Activated B cell treated with CpG ODN at 0.5 μM for 24 hours (primary cell): Measurements from ENCODE around the gene SMARCC1. TPM values are rescaled to one million over a fixed set of nuclear protein-coding genes. Genes with fewer than 3 reads are reported as not detected.
A peak's percentile ranks its signal among the peaks of the same experiment; 100 is the strongest.

Experiments
- ATAC-seq: fragments of 200-7000 bp; cut with Tn5 transposase; one replicate; pipeline ENCODE4 v1.10.0; 2021; ENCODE audit warnings: low read depth, mild to moderate bottlenecking, moderate library complexity
- CTCF ChIA-PET: fragments of 350-600 bp; sonication (Branson Sonifier 250); formaldehyde crosslinking; loops from one replicate; lab custom pipeline; 2021; ENCODE audit warnings: antibody characterized with exemption; lab: Charles Lee
- POLR2A ChIA-PET: fragments of 350-600 bp; sonication (Branson Sonifier 250); formaldehyde crosslinking; loops from one replicate; lab custom pipeline; 2021; ENCODE audit warnings: antibody characterized with exemption; lab: Charles Lee
- DNase-seq: peaks from one replicate; pipeline ENCODE4 v3.0.0; 2022
- H3K27ac Mint-ChIP-seq: one replicate; pipeline ENCODE4 v1.8.0; 2020; ENCODE audit warnings: mixed read lengths
- H3K27me3 Mint-ChIP-seq: one replicate; pipeline ENCODE4 v1.8.0; 2021; ENCODE audit warnings: mixed read lengths
- H3K36me3 Mint-ChIP-seq: one replicate; pipeline ENCODE4 v1.8.0; 2021; ENCODE audit warnings: low read depth, mixed read lengths
- H3K4me1 Mint-ChIP-seq: one replicate; pipeline ENCODE4 v1.8.0; 2021; ENCODE audit warnings: mixed read lengths
- H3K4me3 Mint-ChIP-seq: one replicate; pipeline ENCODE4 v1.8.0; 2020; ENCODE audit warnings: mild to moderate bottlenecking, mixed read lengths
- H3K9me3 Mint-ChIP-seq: one replicate; pipeline ENCODE4 v1.8.0; 2020; ENCODE audit warnings: mixed read lengths
- CTCF ChIP-seq: fragments of 200-600 bp; IDR thresholded peaks from one replicate; pipeline ENCODE4 v1.8.0; 2022; ENCODE audit warnings: antibody characterized with exemption, mild to moderate bottlenecking
- intact Hi-C: fragments of 100-400 bp; cut with micrococcal nuclease; formaldehyde crosslinking; loops from one replicate; pipeline ENCODE4 v1.15.1; 2024
- total RNA-seq: library from RNA; stranded (reverse); gene quantifications from 2 replicates; pipeline ENCODE4 v1.2.3, GENCODE V29; 2022

Gene SMARCC1
- total RNA-seq, 1 donor from 2014 or later: 136 TPM

GRCh38 chr3:47701388-47701787, 80.3 kb downstream of the SMARCC1 start:
- H3K36me3 Mint-ChIP-seq: peaks cover 70% of the 10 kb centered on the region

DNA sequence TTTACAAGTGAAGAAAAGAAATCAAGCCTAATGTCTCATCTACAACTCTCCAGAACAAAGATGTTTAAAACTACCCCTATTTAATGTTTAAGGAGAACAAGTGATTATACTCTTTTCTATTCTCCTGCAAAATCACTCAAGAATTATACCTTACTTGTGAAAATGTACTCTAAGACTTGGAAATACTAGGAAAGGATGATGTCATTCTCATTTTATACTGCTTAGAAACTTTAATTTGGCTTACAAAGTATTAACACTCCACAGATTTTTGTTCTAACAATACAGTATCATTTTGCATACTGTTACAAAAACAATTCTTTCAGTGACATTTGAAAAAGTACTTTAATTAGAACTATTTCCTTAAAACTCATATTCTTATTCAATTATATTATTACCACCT, 89.5 kb downstream of the SMARCC1 start:
- DNase-seq (no peak), ATAC-seq (no peak)
- Mint-ChIP-seq H3K4me1 (no peaks in the 10 kb centered on the region), H3K27me3 (no peaks in the 10 kb centered on the region), H3K9me3 (no peaks in the 10 kb centered on the region), H3K36me3 (peaks cover 87% of the 10 kb centered on the region), H3K4me3 (no peak overlapping the region), H3K27ac (no peak overlapping the region)
- POLR2A ChIA-PET: no interaction called here
- CTCF ChIA-PET: no interaction called here
- TF ChIP-seq CTCF: no peak
- intact Hi-C loops: no loop called here

More at GRCh38 chr3:47701388-47701787, 80.3 kb downstream of the SMARCC1 start:
- H3K27ac Mint-ChIP-seq: peak overlapping the region; percentile 32
- DNase-seq (no peak), ATAC-seq (no peak)
- ChIA-PET POLR2A (no interaction called here), CTCF (no interaction called here)
- H3K4me3 Mint-ChIP-seq: no peak overlapping the region
- TF ChIP-seq CTCF: no peak
- H3K27me3 Mint-ChIP-seq: no peaks in the 10 kb centered on the region
- intact Hi-C loops: no loop called here
- H3K4me1 Mint-ChIP-seq: no peaks in the 10 kb centered on the region
- no peaks in the 10 kb centered on the region for H3K9me3 Mint-ChIP-seq

- intact Hi-C loops: loop anchor here (5.0 kb wide), 1 partner anchor 99 kb away; no protein-coding TSS in a partner anchor
- Mint-ChIP-seq H3K9me3 (no peaks in the 10 kb centered on the region), H3K27me3 (no peaks in the 10 kb centered on the region), H3K27ac (no peak overlapping the region), H3K4me3 (no peak overlapping the region), H3K4me1 (no peaks in the 10 kb centered on the region), H3K36me3 (peaks cover 86% of the 10 kb centered on the region)
- ChIA-PET POLR2A (no interaction called here), CTCF (no interaction called here)
- ATAC-seq (no peak), DNase-seq (no peak)
- TF ChIP-seq CTCF: no peak
Measured at GRCh38 chr3:47688488-47688887, 93.2 kb downstream of the SMARCC1 start.

DNA sequence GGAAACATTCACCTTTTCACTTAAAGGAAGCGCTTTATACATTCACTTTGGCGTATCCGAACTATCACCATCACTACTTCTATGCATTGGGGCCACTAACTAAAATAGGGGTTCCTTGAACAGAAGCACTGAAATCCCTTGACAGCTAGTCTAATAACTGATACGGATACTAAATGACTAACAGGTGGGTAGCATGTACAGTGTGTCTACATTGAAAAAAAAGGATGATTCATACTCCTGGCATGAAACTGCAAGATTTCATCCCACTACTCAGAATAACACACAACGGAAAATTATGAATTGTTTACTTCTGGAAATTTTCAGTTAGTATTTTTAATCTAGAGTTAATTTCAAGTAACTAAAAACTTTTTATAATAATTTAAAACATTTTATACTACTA, 96.7 kb downstream of the SMARCC1 start:
- no peak overlapping the region for H3K27ac Mint-ChIP-seq
- CTCF ChIA-PET: no interaction called here
- no peak overlapping the region for H3K4me3 Mint-ChIP-seq
- no peak for DNase-seq
- H3K4me1 Mint-ChIP-seq: no peaks in the 10 kb centered on the region
- POLR2A ChIA-PET: no interaction called here
- H3K27me3 Mint-ChIP-seq: no peaks in the 10 kb centered on the region
- H3K36me3 Mint-ChIP-seq: peaks cover 70% of the 10 kb centered on the region
- TF ChIP-seq CTCF: no peak
- no peaks in the 10 kb centered on the region for H3K9me3 Mint-ChIP-seq
- intact Hi-C loops: loop anchor here (5.0 kb wide), 1 partner anchor 102 kb away; no protein-coding TSS in a partner anchor
- no peak for ATAC-seq

DNA sequence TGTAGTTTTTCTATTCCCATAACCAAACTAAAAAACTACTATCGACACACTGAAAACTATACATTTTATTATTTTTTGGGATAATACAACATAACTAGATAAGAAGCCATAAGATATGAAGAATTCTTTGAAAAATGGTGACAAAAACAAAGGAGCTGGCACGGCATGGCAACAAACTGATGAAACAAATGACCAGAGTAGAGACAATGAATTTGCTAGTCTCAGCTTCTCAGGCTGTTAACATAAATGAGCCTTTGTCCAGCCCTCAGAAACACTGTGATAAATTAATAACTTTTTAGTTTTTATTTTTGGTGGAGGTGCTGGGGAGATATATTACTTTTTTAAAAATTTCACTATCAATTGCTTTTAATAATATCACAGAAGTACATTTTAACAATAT, 100.7 kb downstream of the SMARCC1 start:
- H3K4me1 Mint-ChIP-seq: no peaks in the 10 kb centered on the region
- no peaks in the 10 kb centered on the region for H3K9me3 Mint-ChIP-seq
- DNase-seq (no peak), ATAC-seq (no peak)
- TF ChIP-seq CTCF: no peak
- peaks cover 68% of the 10 kb centered on the region for H3K36me3 Mint-ChIP-seq
- ChIA-PET CTCF (no interaction called here), POLR2A (interaction anchor here (0.7 kb wide), 1 partner anchor 563 kb away, joined by 3 read pairs; no protein-coding TSS in a partner anchor)
- no peak overlapping the region for H3K27ac Mint-ChIP-seq
- intact Hi-C loops: no loop called here
- no peak overlapping the region for H3K4me3 Mint-ChIP-seq
- H3K27me3 Mint-ChIP-seq: no peaks in the 10 kb centered on the region
